ENCODE results near the gene FAM209B. TPM values are rescaled to one million over a fixed set of nuclear protein-coding genes. Genes with fewer than 3 reads are reported as not detected.

Gene FAM209B, protein sequence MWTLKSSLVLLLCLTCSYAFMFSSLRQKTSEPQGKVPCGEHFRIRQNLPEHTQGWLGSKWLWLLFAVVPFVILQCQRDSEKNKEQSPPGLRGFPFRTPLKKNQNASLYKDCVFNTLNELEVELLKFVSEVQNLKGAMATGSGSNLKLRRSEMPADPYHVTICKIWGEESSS
- total RNA-seq: 0.34 TPM in 1 of 2 replicates, not detected in the other

GRCh38 chr20:56532946-56533345, at the start of gene FAM209B:
Gene FAM209B (plus strand): TSS chr20:56533246. CDS start chr20:56533342, 96 bp downstream.

GRCh38 chr20:56524444-56524843, 8.6 kb upstream of the FAM209B start, which contains the start of gene FAM209A:
Gene FAM209A (plus strand): TSS chr20:56524744. CDS start chr20:56524809, 65 bp downstream.

Other genes starting within 250 kb of the FAM209B start
- gene FAM210B, start 174.3 kb upstream of the FAM209B start, total RNA-seq: 28.0 and 40.0 TPM in 2 replicates
- 2.4 and 8.2 TPM in 2 replicates for gene AURKA, start 141.0 kb upstream of the FAM209B start, total RNA-seq
- 22.4 and 33.0 TPM in 2 replicates for gene CSTF1, start 140.6 kb upstream of the FAM209B start, total RNA-seq
- 3.0 and 5.0 TPM in 2 replicates for gene CASS4, start 121.0 kb upstream of the FAM209B start, total RNA-seq
- 93.4 and 99.8 TPM in 2 replicates for gene RTF2, start 64.6 kb upstream of the FAM209B start, total RNA-seq
- 0.16 TPM in 1 of 2 replicates, not detected in the other for gene FAM209A, start 8.5 kb upstream of the FAM209B start, total RNA-seq
- gene TFAP2C, start 96.1 kb downstream of the FAM209B start, total RNA-seq: not detected in 2 replicates